DND-41 (cell line): Measurements from ENCODE around the gene MIS18A.

Experiments
- ATAC-seq: fragments of 200-7000 bp; cut with Tn5 transposase; 3 replicates; pipeline ENCODE4 v1.9.1; 2021; ENCODE audit warnings: low read depth; ENCODE audit not compliant: insufficient read depth
- DNase-seq: peaks from one replicate; pipeline ENCODE4 v3.0.0-alpha.2; 2020
- H2AFZ ChIP-seq: 2 replicates; pipeline ENCODE4 v1.6.0; 2012; ENCODE audit warnings: low read depth, low read length
- H3K27ac ChIP-seq: 2 replicates; pipeline ENCODE4 v1.5.1; 2012; ENCODE audit warnings: low read length, inconsistent platforms
- H3K27me3 ChIP-seq: fragments of 200-600 bp; sonication (generic); 2 replicates; pipeline ENCODE4 v1.6.0; 2012; ENCODE audit warnings: low read length, mild to moderate bottlenecking, inconsistent platforms; ENCODE audit not compliant: insufficient read depth, poor library complexity
- H3K36me3 ChIP-seq: 2 replicates; pipeline ENCODE4 v1.5.1; 2012; ENCODE audit warnings: low read length, inconsistent platforms; ENCODE audit not compliant: insufficient read depth
- H3K4me1 ChIP-seq: 2 replicates; pipeline ENCODE4 v1.5.1; 2012; ENCODE audit warnings: mild to moderate bottlenecking, low read length; ENCODE audit not compliant: insufficient read depth
- H3K4me2 ChIP-seq: 2 replicates; pipeline ENCODE4 v1.6.0; 2012; ENCODE audit warnings: mild to moderate bottlenecking, moderate library complexity, low read length, inconsistent platforms; ENCODE audit not compliant: insufficient read depth
- H3K4me3 ChIP-seq, 2 experiments: fragments of 200-600 bp in 1 of 2; shearing (Covaris generic) in 1 of 2; 2 replicates each; pipeline ENCODE4 v1.5.1; 2012 to 2016; ENCODE audit warnings: inconsistent platforms in 2 of 2, low read length in 2 of 2, mild to moderate bottlenecking in 2 of 2, low read depth in 1 of 2, moderate library complexity in 1 of 2
- H3K79me2 ChIP-seq: 2 replicates; pipeline ENCODE4 v1.6.0; 2012; ENCODE audit warnings: low read length, inconsistent platforms; ENCODE audit not compliant: insufficient read depth
- H3K9ac ChIP-seq: 2 replicates; pipeline ENCODE4 v1.6.0; 2012; ENCODE audit warnings: low read depth, mild to moderate bottlenecking, inconsistent platforms, low read length, moderate library complexity
- H3K9me3 ChIP-seq: 2 replicates; pipeline ENCODE4 v1.5.1; 2012; ENCODE audit warnings: low read length, moderate library complexity, mild to moderate bottlenecking, inconsistent platforms; ENCODE audit not compliant: insufficient read depth, severe bottlenecking
- H4K20me1 ChIP-seq: 2 replicates; pipeline ENCODE4 v1.6.0; 2012; ENCODE audit warnings: low read length; ENCODE audit not compliant: insufficient read depth
- CTCF ChIP-seq: IDR thresholded peaks from 2 replicates; pipeline ENCODE4 v1.5.1; 2012; ENCODE audit warnings: borderline replicate concordance, low read length, moderate library complexity, mild to moderate bottlenecking; ENCODE audit not compliant: poor library complexity, severe bottlenecking; ENCODE audit errors: extremely low read depth
- EZH2 ChIP-seq: IDR thresholded peaks from 3 replicates; pipeline ENCODE4 v1.6.1; 2012; ENCODE audit warnings: borderline replicate concordance, low read depth, mild to moderate bottlenecking, moderate library complexity, low read length, inconsistent platforms; ENCODE audit not compliant: severe bottlenecking

Gene MIS18A

GRCh38 chr21:32248571-32249461 is 30.0 kb downstream of the MIS18A start:
- no peaks in the 10 kb centered on the region for H3K4me1 ChIP-seq
- no peaks in the 10 kb centered on the region for H4K20me1 ChIP-seq
- H3K4me2 ChIP-seq, result no peak overlapping the region
- H3K9ac ChIP-seq, result no peak overlapping the region
- H3K9me3 ChIP-seq, result no peaks in the 10 kb centered on the region
- ATAC-seq, result no peak
- H3K27me3 ChIP-seq, result peaks cover 4% of the 10 kb centered on the region
- no peak overlapping the region for H3K27ac ChIP-seq
- H2AFZ ChIP-seq, result no peak overlapping the region
- DNase-seq, result no peak
- H3K4me3 ChIP-seq, result no peak overlapping the region
- H3K36me3 ChIP-seq, result no peaks in the 10 kb centered on the region
- H3K79me2 ChIP-seq, result no peaks in the 10 kb centered on the region
- no peak for TF ChIP-seq EZH2
- no peak for TF ChIP-seq CTCF

GRCh38 chr21:32246571-32247140 is 32.2 kb downstream of the MIS18A start:
- no peaks in the 10 kb centered on the region for H3K36me3 ChIP-seq

GRCh38 chr21:32245971-32246370 is 32.9 kb downstream of the MIS18A start:
- no peak overlapping the region for H3K4me2 ChIP-seq
- H3K4me1 ChIP-seq, result no peaks in the 10 kb centered on the region
- DNase-seq (no peak), ATAC-seq (no peak)
- H3K27me3 ChIP-seq, result peaks cover 4% of the 10 kb centered on the region
- no peaks in the 10 kb centered on the region for H3K79me2 ChIP-seq
- H3K4me3 ChIP-seq, result no peak overlapping the region
- H3K9me3 ChIP-seq, result no peaks in the 10 kb centered on the region
- no peak overlapping the region for H3K27ac ChIP-seq
- no peak for TF ChIP-seq EZH2
- TF ChIP-seq CTCF, result no peak
- no peak overlapping the region for H3K9ac ChIP-seq
- H2AFZ ChIP-seq, result no peak overlapping the region
- no peaks in the 10 kb centered on the region for H4K20me1 ChIP-seq
- no peaks in the 10 kb centered on the region for H3K36me3 ChIP-seq

More at GRCh38 chr21:32246571-32247140, 32.2 kb downstream of the MIS18A start:
- DNase-seq (no peak), ATAC-seq (no peak)
- H4K20me1 ChIP-seq, result no peaks in the 10 kb centered on the region
- H3K79me2 ChIP-seq, result no peaks in the 10 kb centered on the region
- no peak for TF ChIP-seq EZH2
- no peak for TF ChIP-seq CTCF
- H3K27me3 ChIP-seq, result peaks cover 4% of the 10 kb centered on the region
- H3K27ac ChIP-seq, result no peak overlapping the region
- no peaks in the 10 kb centered on the region for H3K4me1 ChIP-seq
- H2AFZ ChIP-seq, result no peak overlapping the region
- H3K4me2 ChIP-seq, result no peak overlapping the region
- no peak overlapping the region for H3K4me3 ChIP-seq
- no peak overlapping the region for H3K9ac ChIP-seq
- H3K9me3 ChIP-seq, result no peaks in the 10 kb centered on the region
